ENCODE measurements around the gene CCDC137.

DNA sequence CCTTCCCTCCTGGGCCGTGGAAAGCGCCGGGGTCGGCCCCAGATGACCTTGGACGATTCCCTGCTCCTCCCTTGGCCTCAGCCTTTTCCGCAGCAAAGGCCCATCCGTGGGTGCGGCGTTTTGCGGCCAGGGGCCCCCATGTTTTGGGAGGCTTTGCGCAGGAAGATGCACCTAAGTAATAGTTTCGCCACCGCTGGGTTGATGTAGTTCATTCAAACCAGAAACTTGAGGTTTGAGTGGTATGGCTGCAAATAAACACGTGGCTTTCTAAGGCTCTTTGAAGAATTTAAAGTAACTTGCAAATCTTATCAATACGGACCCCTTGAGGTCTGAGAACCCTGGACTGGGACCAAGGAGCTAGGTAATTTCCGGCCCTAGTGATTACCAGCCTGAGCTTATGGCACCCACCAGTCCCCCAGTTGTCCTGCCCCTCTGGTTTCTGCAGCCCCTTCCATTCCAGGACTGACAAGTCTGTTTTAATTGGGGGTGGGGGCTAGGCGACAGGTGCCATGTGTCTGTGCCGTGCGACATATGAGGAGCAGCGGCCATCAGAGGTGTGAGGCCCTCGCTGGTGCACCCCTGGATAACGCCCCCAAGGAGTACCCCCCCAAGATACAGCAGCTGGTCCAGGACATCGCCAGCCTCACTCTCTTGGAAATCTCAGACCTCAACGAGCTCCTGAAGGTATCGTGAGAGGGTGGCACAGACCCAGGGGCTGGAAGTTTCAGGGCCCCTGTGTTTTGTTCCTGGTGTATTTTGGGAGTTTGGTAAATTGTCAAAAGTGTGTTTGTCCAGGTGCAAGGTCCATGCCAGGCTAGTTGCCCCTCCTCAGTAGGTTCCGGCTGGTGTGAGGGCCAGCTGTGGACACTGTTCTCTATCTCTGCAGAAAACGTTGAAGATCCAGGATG is 37.5 kb downstream of the CCDC137 start:
- TF ChIP-seq EZH2phosphoT487 (IDR thresholded peaks at IDR 0.05; ENCODE audit: borderline replicate concordance, low read length) = no peak
- TF ChIP-seq, protein P1, sequence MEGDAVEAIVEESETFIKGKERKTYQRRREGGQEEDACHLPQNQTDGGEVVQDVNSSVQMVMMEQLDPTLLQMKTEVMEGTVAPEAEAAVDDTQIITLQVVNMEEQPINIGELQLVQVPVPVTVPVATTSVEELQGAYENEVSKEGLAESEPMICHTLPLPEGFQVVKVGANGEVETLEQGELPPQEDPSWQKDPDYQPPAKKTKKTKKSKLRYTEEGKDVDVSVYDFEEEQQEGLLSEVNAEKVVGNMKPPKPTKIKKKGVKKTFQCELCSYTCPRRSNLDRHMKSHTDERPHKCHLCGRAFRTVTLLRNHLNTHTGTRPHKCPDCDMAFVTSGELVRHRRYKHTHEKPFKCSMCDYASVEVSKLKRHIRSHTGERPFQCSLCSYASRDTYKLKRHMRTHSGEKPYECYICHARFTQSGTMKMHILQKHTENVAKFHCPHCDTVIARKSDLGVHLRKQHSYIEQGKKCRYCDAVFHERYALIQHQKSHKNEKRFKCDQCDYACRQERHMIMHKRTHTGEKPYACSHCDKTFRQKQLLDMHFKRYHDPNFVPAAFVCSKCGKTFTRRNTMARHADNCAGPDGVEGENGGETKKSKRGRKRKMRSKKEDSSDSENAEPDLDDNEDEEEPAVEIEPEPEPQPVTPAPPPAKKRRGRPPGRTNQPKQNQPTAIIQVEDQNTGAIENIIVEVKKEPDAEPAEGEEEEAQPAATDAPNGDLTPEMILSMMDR (conservative IDR thresholded peaks at IDR 0.05; ENCODE audit: low read depth, low read length) = no peak
